Gastroesophageal sphincter (tissue), 3 donors: ENCODE measurements around the gene ARHGAP6.

Experiments used
- CTCF ChIP-seq, 4 experiments: fragments of 200-600 bp in 2 of 4; fragments of 450-650 bp in 2 of 4; sonication (generic) in 1 of 4; IDR thresholded peaks; one replicate each; pipeline ENCODE4 v1.5.1; 2017 to 2019; ENCODE audit warnings: antibody characterized with exemption in 4 of 4, mild to moderate bottlenecking in 2 of 4, moderate library complexity in 2 of 4
- POLR2AphosphoS5 ChIP-seq: sonication (generic); formaldehyde crosslinking; IDR thresholded peaks from one replicate; pipeline ENCODE4 v1.6.1; 2017; ENCODE audit warnings: antibody characterized with exemption

- no peak for TF ChIP-seq POLR2AphosphoS5
- TF ChIP-seq CTCF (IDR thresholded peaks at IDR 0.05): no peak
Observed at GRCh38 chrX:11304829-11305228, 360.9 kb downstream of the ARHGAP6 start.
